Stimulated activated CD4-positive, alpha-beta T cell treated with anti-CD3 and anti-CD28 coated beads, TNF-alpha, amount 100 ng/mL, for 48 hours (primary cell): ENCODE data around the gene TAF5L.
"Not testable (repeated sequence)": the region's sequence is repeated elsewhere in the genome, so short reads cannot be mapped to it uniquely, and the experiment has no call there.

ENCODE experiments used
- DNase-seq, 3 donors: peaks; one replicate each; pipeline ENCODE4 v3.0.0-alpha.2; 2020; ENCODE audit warnings: low read depth in 3 of 3

Gene TAF5L

DNA sequence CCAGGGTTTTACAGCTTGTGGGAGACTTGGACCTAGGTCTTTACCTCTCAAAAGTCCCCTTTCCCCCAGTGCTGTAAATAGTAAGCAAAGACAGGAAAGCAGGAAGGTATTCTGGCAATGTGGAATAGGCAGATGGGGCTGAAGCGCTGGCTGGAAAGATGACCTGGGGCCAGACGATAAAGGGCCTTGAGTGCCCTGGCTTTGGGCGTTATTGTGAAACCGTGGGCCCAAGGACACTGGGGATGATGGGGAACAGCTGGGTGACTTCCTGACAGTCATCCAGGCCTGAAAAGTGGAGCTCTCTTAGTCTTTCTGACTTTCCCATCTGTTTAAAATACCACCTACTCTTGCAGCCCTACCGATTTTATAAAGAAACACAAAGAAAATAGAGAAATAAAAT is 16.5 kb upstream of the TAF5L start:
- DNase-seq = no peak

GRCh38 chr1:229641306-229641705 is 15.4 kb upstream of the TAF5L start:
- DNase-seq = no peak

- DNase-seq = no peak
Measured at GRCh38 chr1:229640455-229640854, 14.5 kb upstream of the TAF5L start.

GRCh38 chr1:229637746-229638145 is 11.8 kb upstream of the TAF5L start:
- DNase-seq = no peak

GRCh38 chr1:229636042-229636441 is 10.1 kb upstream of the TAF5L start:
- DNase-seq = no peak

DNA sequence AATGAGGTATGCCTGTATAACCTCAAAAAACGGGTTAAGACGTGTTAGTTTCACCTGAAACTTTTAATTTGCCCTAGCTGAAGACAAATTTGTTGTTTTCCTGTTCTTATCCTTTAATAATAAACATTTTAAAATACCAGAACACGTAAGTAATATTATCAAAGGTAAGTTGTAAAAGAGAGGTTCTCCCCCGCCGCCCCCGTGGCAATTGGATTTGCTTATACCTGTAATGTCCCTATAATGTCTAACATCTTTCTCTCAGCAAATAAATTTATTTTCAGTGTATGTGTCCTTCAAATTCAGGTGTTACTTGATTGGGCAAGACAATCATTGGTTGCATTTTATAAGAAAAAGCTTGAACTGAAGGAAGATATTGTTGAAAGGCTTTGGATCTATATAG is 6.0 kb upstream of the TAF5L start:
- DNase-seq = no peak

DNA sequence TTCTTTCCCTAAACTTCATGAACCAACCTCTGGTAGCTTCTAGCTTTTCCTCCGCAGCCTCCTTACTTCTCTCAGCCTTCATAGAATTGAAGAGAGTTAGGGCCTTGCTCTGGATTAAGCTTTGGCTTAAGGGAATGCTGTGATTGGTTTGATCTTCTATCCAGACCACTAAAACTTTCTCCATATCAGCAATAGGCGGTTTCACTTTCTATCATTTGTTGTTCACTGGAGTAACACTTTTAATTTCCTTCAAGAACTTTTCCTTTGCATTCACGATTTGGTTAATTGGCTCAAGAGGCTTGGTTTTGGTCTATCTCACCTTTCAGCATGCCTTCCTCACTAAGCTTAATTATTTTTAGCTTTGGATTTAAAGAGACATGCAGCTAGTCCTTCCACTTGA is 5.2 kb upstream of the TAF5L start:
- DNase-seq = no peak

GRCh38 chr1:229629261-229629660 is 3.3 kb upstream of the TAF5L start:
- DNase-seq = no peak

DNA sequence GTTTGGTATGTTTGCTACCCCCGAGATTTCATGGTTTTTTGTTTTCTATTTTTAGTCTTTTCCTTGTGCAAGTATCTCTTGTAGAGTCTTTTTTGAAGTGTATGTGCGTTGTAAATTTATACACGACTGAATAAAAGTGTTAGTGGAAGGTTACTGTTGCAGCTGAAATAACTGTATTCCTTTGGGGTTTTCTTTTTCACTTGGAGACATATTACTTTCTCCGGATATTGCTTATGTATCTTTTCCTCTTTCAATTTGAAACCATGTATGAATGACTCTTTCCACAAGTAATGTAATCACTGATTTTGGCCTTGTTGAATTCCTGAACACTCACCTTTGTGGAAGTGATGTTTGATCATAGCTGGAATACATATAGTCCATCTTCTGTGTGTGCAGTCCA is 1.1 kb upstream of the TAF5L start:
- DNase-seq = no peak

DNA sequence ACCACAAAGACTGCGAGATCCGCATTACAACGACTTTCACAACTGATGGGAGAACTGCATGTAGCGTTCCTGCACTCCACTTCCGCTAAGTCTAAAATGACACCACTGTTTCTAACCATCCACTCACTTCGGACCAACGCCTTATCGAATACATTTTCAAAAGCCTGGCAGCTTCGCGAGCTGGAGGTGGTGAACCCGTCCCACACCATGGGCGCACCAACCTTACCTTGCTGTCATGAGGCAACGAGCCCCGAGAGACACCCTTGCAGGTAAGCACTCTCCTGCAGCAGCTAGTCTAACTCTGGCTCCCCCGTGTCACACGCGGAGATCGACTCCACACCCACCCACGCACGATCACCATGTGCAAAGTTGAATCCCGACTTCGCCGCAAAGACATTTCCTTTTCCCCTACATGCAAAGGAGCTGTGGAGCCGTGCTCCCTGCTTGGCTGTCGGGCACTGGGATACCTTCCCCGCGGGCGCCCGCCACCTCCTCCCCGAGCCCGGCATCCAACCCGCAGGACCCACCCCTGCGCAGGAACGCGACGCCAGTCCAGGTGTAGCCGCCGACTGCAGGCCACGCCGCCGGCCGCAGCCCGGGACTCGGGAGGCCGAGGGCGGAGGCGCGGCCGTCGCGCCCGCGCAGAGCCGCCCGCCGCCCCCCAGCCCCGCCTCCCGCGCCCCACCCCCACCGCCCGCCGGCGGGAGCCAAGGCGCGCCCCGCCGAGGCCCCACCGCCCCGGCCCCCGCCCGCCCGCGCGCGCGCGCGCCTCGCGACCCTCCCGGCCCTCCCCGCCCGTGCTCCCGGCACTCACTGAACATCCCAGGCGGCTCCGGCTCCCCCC is 629 bp downstream of the TAF5L start:
- peak; percentile 24 to 60 (median 27) for DNase-seq

- no peak for DNase-seq
Measured at GRCh38 chr1:229624521-229625070, 1.3 kb downstream of the TAF5L start.

GRCh38 chr1:229623838-229624237 is 2.1 kb downstream of the TAF5L start:
- DNase-seq = no peak

- DNase-seq = no peak
Measured at GRCh38 chr1:229623225-229623624, 2.7 kb downstream of the TAF5L start.

GRCh38 chr1:229622641-229623120 is 3.2 kb downstream of the TAF5L start:
- not testable (repeated sequence) for DNase-seq

DNA sequence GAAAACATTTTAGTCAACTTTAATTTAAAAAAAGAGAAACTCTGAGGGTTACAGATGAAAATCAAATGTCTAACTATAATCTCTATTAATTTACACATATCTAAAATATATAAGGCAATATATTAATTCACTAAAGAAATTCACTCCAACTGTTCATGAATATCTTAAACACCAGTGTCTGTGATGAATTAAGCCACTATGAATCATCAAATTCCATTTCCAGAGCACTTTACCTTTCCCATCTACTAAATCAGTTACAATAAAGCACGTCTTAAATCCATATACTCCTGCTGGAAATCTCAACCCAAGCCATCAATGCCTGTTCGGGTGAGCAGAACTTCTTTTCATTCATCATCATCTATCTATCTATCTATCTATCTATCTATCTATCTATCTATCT is 4.3 kb downstream of the TAF5L start:
- DNase-seq = no peak

GRCh38 chr1:229620876-229621275 is 5.0 kb downstream of the TAF5L start:
- no peak for DNase-seq

DNA sequence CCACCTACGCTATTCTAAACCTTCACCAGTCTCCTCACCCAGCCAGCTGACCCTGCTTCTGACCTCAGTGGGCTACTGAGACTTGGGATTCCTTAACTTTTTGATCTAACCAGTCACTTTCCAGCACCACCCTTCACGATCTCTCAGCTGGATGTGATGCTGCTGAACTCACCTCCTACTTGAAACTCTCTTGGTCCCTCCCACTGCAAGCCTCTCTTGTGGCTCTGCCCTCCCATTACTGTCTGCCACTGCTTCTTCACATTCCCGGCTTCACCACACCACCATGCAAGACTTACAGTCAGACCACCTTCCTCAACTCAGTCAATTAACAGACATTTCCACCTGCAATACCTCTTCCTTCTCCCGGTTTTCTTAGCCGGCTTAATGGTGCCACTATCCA is 6.3 kb downstream of the TAF5L start:
- no peak for DNase-seq

DNA sequence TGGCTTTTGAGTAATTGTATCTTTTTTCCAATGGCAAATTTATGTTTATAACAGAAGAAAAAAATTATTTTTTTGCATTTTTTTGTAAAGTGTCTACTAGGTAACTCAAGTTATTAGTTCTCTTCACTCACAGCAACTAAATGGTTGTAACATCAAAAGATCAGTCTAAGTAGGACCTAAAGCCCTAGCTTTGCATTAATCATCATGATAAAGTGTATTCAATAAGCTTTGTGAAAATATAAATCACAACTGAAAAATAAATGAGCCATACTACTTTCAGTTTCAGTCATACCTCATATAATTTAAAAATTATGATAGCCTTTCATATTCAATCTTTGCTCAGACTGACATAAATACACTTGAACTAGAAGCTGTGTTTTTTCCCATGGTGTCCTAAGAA is 6.9 kb downstream of the TAF5L start:
- DNase-seq = no peak

DNA sequence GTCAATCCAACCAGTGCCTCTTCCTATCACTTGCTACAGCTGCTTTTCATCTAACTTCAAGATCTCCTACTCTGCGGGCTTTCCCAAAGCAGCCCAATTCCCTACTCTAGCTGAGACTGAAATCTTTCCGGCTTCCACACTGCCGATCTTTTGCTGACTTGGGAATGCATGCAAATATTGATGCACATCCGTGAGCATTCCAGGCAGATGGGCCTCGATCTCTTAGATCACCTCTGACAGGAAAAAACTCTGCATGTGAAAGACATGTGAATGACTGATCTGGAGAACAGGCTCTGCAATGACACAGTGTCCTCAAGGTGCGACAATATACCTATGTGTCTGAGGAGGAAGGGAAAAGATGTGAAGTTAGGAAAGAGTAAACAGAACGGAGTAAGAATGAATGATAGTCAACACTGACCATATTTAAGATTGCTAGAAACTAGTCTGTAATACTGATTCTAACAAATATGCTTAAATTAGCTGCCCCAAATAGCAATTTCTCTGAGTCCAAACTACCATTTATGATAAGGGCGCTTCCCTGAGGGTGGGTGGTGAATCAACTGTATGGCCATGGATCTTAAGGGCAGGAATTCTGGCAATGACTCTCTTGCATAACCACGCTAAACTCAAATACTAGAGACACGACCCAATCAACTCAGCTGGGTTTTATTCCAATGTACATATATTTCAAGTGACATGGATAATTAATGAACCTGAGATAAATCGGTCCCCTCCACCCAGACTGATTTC is 8.4 kb downstream of the TAF5L start:
- DNase-seq = no peak

DNA sequence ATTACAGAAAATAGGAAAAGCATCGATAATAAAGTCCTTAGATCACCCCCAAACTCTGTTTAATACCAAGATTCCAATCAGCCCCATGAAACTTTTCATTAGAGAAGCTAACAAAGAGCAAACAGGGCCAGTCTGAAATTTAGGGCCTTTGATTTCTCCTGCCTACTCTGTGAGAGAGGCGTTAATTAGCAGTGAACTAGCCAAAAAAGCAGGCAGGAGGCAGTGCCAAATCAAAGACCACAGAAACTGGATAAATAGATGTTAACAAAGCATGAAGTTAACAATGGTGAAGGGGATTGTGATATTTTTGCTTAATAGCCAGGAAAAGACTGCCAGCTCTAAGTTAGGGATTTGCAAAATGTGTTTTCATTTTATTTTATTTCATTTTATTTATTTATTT is 11.2 kb downstream of the TAF5L start:
- no peak for DNase-seq

DNA sequence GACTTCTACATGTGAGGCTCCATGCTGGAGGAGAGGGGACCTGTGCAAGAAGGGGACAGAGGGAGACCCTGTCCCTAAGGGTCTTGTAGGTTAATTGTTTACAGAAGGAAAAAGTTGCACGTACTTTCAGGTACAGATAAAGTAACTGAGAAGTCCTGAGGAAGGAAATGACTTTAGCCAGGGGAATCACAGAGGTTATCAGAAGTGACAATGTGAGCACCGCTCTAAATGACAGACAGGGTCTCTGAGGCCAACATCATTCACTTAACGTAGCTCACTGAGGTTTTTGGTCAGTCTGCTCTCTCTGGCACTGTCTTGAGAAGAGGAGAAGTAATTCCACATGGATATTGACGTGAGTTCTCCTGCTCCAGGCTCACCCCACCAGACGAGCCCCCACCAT is 12.0 kb downstream of the TAF5L start:
- DNase-seq = no peak

DNA sequence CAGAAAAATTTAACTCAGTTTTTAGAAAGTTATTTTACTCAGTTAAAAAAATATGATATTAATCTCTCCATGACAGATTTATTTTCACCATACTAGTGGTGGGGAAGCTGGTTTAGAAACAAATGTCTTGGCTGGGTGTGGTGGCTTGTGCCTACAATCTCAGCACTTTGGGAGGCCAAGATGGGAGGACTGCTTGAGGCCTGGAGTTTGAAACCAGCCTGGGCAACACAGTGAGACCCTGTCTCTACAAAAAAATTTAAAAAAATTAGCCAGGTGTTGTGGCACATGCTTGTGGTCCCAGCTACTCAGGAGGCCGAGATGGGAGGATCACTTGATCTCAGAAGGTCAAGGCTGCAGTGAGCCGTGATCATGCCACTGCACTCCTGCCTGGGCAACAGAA is 17.3 kb downstream of the TAF5L start:
- no peak for DNase-seq

DNA sequence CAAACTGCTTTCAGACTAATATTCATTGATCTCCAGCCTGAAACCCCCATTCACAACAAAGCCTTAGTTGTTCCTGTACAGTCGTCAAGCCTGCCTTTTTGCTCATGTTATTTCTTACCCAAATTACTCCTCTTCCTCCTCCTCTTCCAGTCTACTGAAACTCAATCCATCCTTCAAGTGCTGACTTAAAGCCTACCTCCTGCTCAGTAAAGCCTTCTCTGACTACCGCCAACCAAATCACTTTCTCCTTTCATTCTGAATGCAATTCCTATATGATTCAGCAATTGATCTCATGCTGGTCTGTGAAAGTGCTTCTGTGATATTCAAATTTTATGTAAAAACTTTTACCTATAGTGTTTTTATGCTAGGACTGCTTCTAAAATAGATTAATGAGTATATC is 18.6 kb downstream of the TAF5L start:
- no peak for DNase-seq
